ENCODE results near the gene ORC1.

- TF ChIP-seq CTCF (IDR thresholded peaks at IDR 0.05) (no peak), ZFX (IDR thresholded peaks at IDR 0.05; ENCODE audit: borderline replicate concordance) (no peak)
Measured at GRCh38 chr1:52355847-52356505, 48.2 kb downstream of the ORC1 start.
